WI38 (cell line): ENCODE results near the gene SOCS3.

ENCODE experiments used
- H3K4me3 ChIP-seq: 2 replicates; pipeline ENCODE4 v1.5.1; 2011; ENCODE audit warnings: low read depth, mild to moderate bottlenecking, control low read depth, low read length
- TF ChIP-seq, protein P1 (sequence below): IDR thresholded peaks from 2 replicates; pipeline ENCODE4 v1.5.1; 2012; ENCODE audit warnings: low read depth, mild to moderate bottlenecking, control low read depth, low read length

SOCS3 gene

DNA sequence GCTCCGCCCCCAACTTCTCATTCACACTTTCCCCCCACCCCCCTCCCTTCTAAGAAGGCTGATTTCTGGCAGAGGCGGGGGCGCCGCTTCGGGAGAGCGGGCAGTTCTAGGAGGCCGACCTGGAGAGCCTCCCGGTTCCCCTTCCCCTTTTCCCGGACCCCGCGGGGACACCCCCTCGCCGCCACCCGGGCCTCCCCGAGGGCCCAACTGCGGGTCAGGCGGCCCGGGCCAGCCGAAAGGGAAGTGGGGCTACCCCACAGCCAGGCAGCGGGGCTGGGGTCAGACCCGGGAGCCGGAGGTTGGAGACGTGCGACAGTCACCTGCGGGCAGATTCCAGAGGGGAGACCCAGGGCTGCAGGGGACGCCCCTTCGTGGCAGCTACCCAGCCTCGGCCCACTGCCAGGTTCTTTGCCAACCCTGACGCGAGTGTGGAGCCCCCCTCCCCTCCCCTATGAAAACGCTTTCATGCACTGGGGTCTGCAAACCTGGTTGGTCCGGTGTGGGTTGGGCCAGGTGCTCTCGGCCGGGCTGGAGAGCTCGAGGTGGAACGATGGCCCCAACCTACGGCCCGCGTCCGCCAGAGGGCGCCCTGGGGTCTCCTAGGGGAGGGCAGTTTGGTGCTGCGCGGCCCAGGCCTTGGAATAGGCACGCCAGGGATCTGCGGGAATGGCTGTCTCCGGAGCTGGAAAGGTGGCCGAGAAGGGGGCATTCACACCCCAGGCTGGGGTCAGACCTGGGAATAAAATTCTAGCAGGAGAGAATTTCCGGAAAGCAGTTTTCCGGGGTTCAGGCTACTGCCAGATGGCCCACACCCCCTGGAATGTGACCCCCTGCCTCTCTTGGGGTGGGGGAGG is 721 bp upstream of the SOCS3 start:
- TF ChIP-seq, protein P1, sequence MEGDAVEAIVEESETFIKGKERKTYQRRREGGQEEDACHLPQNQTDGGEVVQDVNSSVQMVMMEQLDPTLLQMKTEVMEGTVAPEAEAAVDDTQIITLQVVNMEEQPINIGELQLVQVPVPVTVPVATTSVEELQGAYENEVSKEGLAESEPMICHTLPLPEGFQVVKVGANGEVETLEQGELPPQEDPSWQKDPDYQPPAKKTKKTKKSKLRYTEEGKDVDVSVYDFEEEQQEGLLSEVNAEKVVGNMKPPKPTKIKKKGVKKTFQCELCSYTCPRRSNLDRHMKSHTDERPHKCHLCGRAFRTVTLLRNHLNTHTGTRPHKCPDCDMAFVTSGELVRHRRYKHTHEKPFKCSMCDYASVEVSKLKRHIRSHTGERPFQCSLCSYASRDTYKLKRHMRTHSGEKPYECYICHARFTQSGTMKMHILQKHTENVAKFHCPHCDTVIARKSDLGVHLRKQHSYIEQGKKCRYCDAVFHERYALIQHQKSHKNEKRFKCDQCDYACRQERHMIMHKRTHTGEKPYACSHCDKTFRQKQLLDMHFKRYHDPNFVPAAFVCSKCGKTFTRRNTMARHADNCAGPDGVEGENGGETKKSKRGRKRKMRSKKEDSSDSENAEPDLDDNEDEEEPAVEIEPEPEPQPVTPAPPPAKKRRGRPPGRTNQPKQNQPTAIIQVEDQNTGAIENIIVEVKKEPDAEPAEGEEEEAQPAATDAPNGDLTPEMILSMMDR = peak; percentile 87
- peak overlapping the region; percentile 64 for H3K4me3 ChIP-seq

DNA sequence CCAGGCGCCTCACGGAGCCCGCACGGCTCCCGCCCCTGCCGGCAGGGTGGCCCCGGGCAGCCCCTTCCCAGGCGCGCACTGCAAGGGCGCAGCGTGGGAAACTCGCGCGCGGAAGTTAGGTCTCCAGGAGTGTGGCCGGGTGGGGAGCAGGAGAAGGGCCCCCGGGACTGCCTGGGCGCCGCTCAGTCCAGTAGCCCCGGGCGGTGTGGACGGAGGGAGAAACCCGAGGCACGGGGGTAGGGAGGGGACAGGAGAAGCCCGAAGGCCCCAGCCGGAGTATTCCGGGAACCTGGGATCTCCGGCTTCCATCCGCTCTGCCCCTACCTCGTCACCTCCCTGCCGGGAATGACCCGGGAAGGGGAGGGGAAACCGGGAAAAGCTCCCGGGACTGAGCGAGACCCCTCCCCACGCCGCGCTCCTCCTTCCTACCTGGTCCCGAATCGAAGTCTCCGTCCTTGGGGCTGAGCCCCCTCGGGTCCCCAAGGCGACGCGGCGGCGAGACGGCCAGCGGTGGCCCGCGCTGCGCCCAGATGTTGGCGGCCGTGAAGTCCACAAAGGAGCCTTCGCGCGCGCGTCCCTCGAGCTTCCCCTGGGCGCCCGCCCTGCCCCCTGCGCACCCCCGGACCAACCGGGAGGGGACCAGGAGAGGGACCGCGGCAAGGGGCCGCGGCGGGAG is 418 bp downstream of the SOCS3 start:
- TF ChIP-seq, protein P1 = no peak

DNA sequence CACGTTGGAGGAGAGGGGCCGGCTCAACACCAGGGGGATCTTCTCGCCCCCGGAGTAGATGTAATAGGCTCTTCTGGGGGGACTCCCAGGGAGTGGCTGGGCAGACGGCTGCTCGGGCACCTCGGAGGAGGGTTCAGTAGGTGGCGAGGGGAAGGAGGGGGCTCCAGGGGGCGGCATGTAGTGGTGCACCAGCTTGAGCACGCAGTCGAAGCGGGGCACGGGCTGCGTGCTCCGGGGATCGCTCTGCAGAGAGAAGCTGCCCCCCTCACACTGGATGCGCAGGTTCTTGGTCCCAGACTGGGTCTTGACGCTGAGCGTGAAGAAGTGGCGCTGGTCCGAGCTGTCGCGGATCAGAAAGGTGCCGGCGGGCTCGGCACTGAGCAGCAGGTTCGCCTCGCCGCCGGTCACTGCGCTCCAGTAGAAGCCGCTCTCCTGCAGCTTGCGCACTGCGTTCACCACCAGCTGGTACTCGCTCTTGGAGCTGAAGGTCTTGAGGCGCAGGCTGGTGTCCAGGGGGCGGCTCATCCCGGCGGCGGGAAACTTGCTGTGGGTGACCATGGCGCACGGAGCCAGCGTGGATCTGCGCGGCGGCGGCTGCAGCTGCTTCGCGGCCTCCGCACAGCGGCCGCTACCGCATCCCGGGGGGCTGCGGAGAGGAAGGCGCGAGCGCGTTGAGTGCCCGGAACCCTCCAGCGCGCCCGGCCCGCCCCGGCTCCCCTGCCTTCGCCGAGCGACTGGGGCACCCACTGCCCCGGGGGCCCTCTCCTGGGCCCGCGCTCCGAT is 1.1 kb downstream of the SOCS3 start:
- TF ChIP-seq, protein P1 = no peak
- peak overlapping the region; percentile 94 for H3K4me3 ChIP-seq

More for the DNA sequence above, 418 bp downstream of the SOCS3 start:
- peak overlapping the region; percentile 94 for H3K4me3 ChIP-seq

DNA sequence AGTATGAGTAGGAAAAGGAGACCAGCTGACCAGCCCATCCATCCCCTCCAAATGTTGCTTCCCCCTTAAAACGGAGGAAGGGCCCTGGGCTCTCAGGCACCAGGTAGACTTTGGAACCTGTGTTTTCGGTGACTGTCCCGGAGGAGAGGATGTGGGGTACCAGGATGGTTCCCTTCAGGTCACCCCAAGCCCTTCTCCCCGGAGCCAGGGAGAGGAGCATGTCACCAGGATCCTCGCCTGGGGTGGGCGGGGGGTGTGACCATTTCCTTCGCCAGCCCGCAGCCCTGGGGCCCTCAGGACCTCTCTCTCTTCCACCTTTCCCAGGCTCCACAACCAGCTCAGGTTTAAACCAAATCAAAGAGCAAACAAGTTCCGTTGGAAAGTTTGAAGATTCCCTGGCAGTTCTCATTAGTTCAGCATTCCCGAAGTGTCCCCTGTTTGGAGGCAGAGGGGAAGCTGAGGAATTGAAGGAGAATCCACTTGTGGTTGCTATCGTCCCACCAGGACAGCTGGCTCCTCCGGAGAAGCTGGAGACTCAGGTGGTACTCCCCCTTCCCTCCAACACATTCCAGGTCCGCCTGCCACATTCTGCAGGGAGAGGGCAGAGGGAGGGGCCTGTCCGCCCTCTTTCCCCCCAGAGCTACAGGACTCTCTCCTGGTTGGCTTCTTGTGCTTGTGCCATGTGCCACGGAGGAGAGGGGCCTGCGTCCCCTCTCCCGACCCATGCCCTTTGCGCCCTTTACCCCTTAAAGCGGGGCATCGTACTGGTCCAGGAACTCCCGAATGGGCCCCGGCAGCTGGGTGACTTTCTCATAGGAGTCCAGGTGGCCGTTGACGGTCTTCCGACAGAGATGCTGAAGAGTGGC is 2.0 kb downstream of the SOCS3 start:
- peak overlapping the region; percentile 94 for H3K4me3 ChIP-seq
- TF ChIP-seq, protein P1 = no peak

DNA sequence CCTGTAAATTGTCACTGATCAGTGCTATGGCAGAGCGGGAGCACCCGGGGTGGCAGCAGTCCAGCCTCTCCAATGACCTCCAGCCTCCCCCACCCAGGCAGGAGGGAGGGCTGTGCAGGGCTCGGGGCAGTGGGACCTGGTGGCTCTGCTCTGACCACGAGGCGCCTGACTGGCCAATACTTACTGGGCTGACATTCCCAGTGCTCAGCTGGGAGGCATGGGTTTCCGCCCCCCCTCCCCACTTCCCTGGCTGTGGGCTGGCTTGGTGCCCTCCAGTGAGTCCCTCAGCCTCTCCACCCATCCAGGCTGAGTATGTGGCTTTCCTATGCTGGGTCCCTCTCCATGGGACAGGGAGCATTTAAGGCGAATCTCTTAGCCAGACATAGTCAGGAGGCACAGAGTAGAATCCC is 2.7 kb downstream of the SOCS3 start:
- TF ChIP-seq, protein P1 = no peak
- H3K4me3 ChIP-seq = peak overlapping the region; percentile 94

DNA sequence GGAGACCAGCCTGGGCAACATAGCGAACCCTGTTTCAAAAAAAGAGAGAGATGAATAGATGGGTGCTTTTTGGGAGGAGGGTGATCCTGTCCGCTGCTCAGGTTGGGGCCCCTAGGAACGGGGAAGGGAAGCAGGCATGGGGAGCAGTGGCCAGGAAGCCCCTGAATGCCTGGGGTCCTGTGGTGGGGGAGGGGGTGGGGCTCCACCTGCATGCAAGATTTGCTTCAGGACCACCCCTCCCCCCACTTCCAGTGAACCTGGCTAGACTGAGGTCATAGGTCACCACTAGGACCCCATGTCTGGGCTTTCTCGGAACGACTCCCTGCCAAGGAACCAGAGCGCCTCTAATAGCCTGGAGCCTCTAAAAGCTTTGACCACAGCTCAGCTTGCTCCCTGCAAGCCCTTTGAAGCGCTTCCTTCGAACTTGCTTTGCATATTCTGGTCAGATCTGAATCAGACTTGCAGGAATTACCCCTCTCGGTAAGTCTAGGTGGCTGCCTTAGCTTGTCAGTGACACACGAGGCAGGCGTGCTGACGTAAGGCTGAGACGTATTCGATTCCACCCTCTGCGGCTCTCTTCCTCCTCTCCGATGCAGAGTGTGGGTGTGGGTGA is 3.7 kb downstream of the SOCS3 start:
- peak overlapping the region; percentile 30; the same call in 1 of the 2 replicates for H3K4me3 ChIP-seq
- TF ChIP-seq, protein P1 = no peak
